HEK293 (cell line): Measurements from ENCODE around the gene TRIM40.

ENCODE experiments used
- GLI2 ChIP-seq: fragments of 450-650 bp; formaldehyde crosslinking; IDR thresholded peaks from 2 replicates; pipeline ENCODE4; 2017; ENCODE audit warnings: missing biosample characterization, missing genetic modification characterization, low read depth, borderline replicate concordance
- KLF9 ChIP-seq: fragments of 450-650 bp; formaldehyde crosslinking; IDR thresholded peaks from 2 replicates; pipeline ENCODE4 v1.5.1; 2016; ENCODE audit warnings: missing biosample characterization, missing genetic modification characterization, low read depth
- MEIS1 ChIP-seq: sonication (generic); formaldehyde crosslinking; IDR thresholded peaks from 2 replicates; pipeline ENCODE4 v1.8.1; 2022; ENCODE audit warnings: missing genetic modification reagents, mild to moderate bottlenecking, borderline replicate concordance
- SP3 ChIP-seq: fragments of 450-650 bp; formaldehyde crosslinking; IDR thresholded peaks from 2 replicates; pipeline ENCODE4 v1.5.1; 2016; ENCODE audit warnings: missing biosample characterization, missing genetic modification characterization
- TRIM28 ChIP-seq: IDR thresholded peaks from 2 replicates; pipeline ENCODE4 v1.6.1; 2011; ENCODE audit warnings: low read length, control low read depth, borderline replicate concordance
- ZBTB17 ChIP-seq: fragments of 450-650 bp; formaldehyde crosslinking; IDR thresholded peaks from 2 replicates; pipeline ENCODE4 v1.5.1; 2016; ENCODE audit warnings: missing biosample characterization, missing genetic modification characterization
- ZBTB8A ChIP-seq: fragments of 450-650 bp; formaldehyde crosslinking; IDR thresholded peaks from 2 replicates; pipeline ENCODE4 v1.5.1; 2016; ENCODE audit warnings: missing biosample characterization, missing genetic modification characterization
- ZEB2 ChIP-seq: fragments of 450-650 bp; formaldehyde crosslinking; IDR thresholded peaks from 2 replicates; pipeline ENCODE4 v1.5.1; 2016; ENCODE audit warnings: missing biosample characterization, missing genetic modification characterization
- ZFP69B ChIP-seq: fragments of 450-650 bp; formaldehyde crosslinking; IDR thresholded peaks from 2 replicates; pipeline ENCODE4 v1.5.1; 2016; ENCODE audit warnings: missing biosample characterization, missing genetic modification characterization
- ZNF140 ChIP-seq: fragments of 450-650 bp; formaldehyde crosslinking; IDR thresholded peaks from 2 replicates; pipeline ENCODE4 v1.5.1; 2016; ENCODE audit warnings: missing biosample characterization, missing genetic modification characterization
- ZNF2 ChIP-seq: fragments of 450-650 bp; formaldehyde crosslinking; IDR thresholded peaks from 2 replicates; pipeline ENCODE4 v1.5.1; 2016; ENCODE audit warnings: missing biosample characterization, missing genetic modification characterization
- ZNF274 ChIP-seq, 2 experiments: fragments of 200-500 bp in 1 of 2; fragments of 450-650 bp in 1 of 2; sonication (Bioruptor generic) in 1 of 2; formaldehyde crosslinking in 1 of 2; IDR thresholded peaks; 2 replicates each; pipeline versions ENCODE4 v1.5.1 to v1.6.1; 2014 to 2016; ENCODE audit warnings: borderline replicate concordance in 1 of 2, inconsistent platforms in 1 of 2, low read length in 1 of 2, missing biosample characterization in 1 of 2, missing genetic modification characterization in 1 of 2
- ZNF426 ChIP-seq: fragments of 450-650 bp; formaldehyde crosslinking; IDR thresholded peaks from 2 replicates; pipeline ENCODE4 v1.5.1; 2017; ENCODE audit warnings: missing biosample characterization, missing genetic modification characterization, mild to moderate bottlenecking, inconsistent platforms, moderate library complexity
- ZNF433 ChIP-seq: fragments of 450-650 bp; formaldehyde crosslinking; IDR thresholded peaks from 2 replicates; pipeline ENCODE4 v1.5.1; 2016; ENCODE audit warnings: missing biosample characterization, missing genetic modification characterization, low read depth
- ZNF514 ChIP-seq: fragments of 450-650 bp; formaldehyde crosslinking; IDR thresholded peaks from 2 replicates; pipeline ENCODE4 v1.5.1; 2016; ENCODE audit warnings: missing biosample characterization, missing genetic modification characterization
- ZNF529 ChIP-seq: fragments of 450-650 bp; formaldehyde crosslinking; IDR thresholded peaks from 2 replicates; pipeline ENCODE4 v1.5.1; 2017; ENCODE audit warnings: missing genetic modification characterization, missing biosample characterization; ENCODE audit not compliant: insufficient replicate concordance
- ZNF600 ChIP-seq: fragments of 450-650 bp; formaldehyde crosslinking; IDR thresholded peaks from 2 replicates; pipeline ENCODE4 v1.5.1; 2016; ENCODE audit warnings: missing biosample characterization, missing genetic modification characterization
- ZNF629 ChIP-seq: fragments of 450-650 bp; formaldehyde crosslinking; IDR thresholded peaks from 2 replicates; pipeline ENCODE4 v1.5.1; 2017; ENCODE audit warnings: missing biosample characterization, missing genetic modification characterization
- TF ChIP-seq, protein P1 (sequence below): fragments of 450-650 bp; formaldehyde crosslinking; IDR thresholded peaks from 2 replicates; pipeline ENCODE4 v1.5.1; 2016; ENCODE audit warnings: missing biosample characterization, missing genetic modification characterization, borderline replicate concordance
- TF ChIP-seq, protein P2 (sequence below): fragments of 450-650 bp; formaldehyde crosslinking; IDR thresholded peaks from 2 replicates; pipeline ENCODE4 v1.5.1; 2017; ENCODE audit warnings: missing biosample characterization, missing genetic modification characterization
- TF ChIP-seq, protein P3 (sequence below): fragments of 450-650 bp; formaldehyde crosslinking; IDR thresholded peaks from 2 replicates; pipeline ENCODE4 v1.5.1; 2016; ENCODE audit warnings: missing biosample characterization, missing genetic modification characterization
- TF ChIP-seq, protein P4 (sequence below): fragments of 450-650 bp; formaldehyde crosslinking; IDR thresholded peaks from 2 replicates; pipeline ENCODE4 v1.5.1; 2017; ENCODE audit warnings: missing biosample characterization, missing genetic modification characterization
- TF ChIP-seq, protein P5 (sequence below): fragments of 450-650 bp; formaldehyde crosslinking; IDR thresholded peaks from 2 replicates; pipeline ENCODE4 v1.5.1; 2016; ENCODE audit warnings: missing biosample characterization, missing genetic modification characterization, borderline replicate concordance

The TRIM40 gene

DNA sequence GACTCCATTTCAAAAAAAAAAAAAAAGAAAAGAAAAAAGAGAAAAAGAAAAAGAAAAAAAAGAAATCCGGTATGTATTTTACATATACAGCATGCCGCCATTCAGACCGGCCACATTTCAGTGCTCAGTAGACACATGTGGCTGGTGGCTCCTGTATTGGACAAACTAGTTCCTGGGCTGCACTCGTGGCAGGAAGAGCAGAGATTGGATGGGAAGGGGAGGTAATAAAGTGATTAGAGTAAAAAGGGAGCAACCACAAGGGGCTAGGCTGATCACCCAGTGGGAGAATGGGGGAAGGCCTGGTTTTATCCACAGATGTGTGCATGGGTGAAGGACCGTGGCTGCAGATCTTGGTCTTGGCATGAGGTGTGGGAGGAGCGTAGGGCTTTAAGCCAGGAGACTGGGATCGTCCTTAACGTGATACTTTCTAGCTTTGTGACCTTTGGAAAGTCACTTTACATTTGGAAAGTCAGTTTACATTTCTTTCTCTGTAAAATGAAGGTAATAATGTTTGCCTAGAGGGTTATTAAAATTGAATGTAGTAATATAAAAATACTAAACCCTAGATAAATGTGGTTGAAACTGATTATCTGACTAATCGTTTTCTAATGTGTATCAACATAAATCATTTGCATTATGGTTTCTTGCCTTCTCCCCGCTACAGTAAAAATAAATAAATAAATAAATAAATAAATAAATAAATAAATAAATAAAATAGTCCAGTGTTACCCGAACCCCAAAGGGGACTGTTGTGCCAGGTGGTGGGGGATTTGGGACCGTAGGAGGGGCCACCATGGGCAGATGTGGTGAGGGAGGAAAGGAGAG is 26.5 kb downstream of the TRIM40 start (continued):
- TF ChIP-seq, protein P1, sequence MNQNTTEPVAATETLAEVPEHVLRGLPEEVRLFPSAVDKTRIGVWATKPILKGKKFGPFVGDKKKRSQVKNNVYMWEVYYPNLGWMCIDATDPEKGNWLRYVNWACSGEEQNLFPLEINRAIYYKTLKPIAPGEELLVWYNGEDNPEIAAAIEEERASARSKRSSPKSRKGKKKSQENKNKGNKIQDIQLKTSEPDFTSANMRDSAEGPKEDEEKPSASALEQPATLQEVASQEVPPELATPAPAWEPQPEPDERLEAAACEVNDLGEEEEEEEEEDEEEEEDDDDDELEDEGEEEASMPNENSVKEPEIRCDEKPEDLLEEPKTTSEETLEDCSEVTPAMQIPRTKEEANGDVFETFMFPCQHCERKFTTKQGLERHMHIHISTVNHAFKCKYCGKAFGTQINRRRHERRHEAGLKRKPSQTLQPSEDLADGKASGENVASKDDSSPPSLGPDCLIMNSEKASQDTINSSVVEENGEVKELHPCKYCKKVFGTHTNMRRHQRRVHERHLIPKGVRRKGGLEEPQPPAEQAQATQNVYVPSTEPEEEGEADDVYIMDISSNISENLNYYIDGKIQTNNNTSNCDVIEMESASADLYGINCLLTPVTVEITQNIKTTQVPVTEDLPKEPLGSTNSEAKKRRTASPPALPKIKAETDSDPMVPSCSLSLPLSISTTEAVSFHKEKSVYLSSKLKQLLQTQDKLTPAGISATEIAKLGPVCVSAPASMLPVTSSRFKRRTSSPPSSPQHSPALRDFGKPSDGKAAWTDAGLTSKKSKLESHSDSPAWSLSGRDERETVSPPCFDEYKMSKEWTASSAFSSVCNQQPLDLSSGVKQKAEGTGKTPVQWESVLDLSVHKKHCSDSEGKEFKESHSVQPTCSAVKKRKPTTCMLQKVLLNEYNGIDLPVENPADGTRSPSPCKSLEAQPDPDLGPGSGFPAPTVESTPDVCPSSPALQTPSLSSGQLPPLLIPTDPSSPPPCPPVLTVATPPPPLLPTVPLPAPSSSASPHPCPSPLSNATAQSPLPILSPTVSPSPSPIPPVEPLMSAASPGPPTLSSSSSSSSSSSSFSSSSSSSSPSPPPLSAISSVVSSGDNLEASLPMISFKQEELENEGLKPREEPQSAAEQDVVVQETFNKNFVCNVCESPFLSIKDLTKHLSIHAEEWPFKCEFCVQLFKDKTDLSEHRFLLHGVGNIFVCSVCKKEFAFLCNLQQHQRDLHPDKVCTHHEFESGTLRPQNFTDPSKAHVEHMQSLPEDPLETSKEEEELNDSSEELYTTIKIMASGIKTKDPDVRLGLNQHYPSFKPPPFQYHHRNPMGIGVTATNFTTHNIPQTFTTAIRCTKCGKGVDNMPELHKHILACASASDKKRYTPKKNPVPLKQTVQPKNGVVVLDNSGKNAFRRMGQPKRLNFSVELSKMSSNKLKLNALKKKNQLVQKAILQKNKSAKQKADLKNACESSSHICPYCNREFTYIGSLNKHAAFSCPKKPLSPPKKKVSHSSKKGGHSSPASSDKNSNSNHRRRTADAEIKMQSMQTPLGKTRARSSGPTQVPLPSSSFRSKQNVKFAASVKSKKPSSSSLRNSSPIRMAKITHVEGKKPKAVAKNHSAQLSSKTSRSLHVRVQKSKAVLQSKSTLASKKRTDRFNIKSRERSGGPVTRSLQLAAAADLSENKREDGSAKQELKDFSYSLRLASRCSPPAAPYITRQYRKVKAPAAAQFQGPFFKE (tag by site-specific recombination), result no peak
- TF ChIP-seq, protein P2, sequence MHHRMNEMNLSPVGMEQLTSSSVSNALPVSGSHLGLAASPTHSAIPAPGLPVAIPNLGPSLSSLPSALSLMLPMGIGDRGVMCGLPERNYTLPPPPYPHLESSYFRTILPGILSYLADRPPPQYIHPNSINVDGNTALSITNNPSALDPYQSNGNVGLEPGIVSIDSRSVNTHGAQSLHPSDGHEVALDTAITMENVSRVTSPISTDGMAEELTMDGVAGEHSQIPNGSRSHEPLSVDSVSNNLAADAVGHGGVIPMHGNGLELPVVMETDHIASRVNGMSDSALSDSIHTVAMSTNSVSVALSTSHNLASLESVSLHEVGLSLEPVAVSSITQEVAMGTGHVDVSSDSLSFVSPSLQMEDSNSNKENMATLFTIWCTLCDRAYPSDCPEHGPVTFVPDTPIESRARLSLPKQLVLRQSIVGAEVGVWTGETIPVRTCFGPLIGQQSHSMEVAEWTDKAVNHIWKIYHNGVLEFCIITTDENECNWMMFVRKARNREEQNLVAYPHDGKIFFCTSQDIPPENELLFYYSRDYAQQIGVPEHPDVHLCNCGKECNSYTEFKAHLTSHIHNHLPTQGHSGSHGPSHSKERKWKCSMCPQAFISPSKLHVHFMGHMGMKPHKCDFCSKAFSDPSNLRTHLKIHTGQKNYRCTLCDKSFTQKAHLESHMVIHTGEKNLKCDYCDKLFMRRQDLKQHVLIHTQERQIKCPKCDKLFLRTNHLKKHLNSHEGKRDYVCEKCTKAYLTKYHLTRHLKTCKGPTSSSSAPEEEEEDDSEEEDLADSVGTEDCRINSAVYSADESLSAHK, result peak; percentile 54; the same call in 1 of the 2 replicates
- TF ChIP-seq, protein P3, sequence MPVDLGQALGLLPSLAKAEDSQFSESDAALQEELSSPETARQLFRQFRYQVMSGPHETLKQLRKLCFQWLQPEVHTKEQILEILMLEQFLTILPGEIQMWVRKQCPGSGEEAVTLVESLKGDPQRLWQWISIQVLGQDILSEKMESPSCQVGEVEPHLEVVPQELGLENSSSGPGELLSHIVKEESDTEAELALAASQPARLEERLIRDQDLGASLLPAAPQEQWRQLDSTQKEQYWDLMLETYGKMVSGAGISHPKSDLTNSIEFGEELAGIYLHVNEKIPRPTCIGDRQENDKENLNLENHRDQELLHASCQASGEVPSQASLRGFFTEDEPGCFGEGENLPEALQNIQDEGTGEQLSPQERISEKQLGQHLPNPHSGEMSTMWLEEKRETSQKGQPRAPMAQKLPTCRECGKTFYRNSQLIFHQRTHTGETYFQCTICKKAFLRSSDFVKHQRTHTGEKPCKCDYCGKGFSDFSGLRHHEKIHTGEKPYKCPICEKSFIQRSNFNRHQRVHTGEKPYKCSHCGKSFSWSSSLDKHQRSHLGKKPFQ (tag by site-specific recombination), result no peak
- TF ChIP-seq ZNF629 (tag by site-specific recombination), result peak; percentile 89
- TF ChIP-seq, protein P4, sequence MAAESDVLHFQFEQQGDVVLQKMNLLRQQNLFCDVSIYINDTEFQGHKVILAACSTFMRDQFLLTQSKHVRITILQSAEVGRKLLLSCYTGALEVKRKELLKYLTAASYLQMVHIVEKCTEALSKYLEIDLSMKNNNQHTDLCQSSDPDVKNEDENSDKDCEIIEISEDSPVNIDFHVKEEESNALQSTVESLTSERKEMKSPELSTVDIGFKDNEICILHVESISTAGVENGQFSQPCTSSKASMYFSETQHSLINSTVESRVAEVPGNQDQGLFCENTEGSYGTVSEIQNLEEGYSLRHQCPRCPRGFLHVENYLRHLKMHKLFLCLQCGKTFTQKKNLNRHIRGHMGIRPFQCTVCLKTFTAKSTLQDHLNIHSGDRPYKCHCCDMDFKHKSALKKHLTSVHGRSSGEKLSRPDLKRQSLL, result no peak
- TF ChIP-seq ZNF433, result peak; percentile 99
- TF ChIP-seq KLF9, result no peak
- TF ChIP-seq GLI2 (tag by site-specific recombination), result peak; percentile 78; the same call in 1 of the 2 replicates
- TF ChIP-seq, protein P5, sequence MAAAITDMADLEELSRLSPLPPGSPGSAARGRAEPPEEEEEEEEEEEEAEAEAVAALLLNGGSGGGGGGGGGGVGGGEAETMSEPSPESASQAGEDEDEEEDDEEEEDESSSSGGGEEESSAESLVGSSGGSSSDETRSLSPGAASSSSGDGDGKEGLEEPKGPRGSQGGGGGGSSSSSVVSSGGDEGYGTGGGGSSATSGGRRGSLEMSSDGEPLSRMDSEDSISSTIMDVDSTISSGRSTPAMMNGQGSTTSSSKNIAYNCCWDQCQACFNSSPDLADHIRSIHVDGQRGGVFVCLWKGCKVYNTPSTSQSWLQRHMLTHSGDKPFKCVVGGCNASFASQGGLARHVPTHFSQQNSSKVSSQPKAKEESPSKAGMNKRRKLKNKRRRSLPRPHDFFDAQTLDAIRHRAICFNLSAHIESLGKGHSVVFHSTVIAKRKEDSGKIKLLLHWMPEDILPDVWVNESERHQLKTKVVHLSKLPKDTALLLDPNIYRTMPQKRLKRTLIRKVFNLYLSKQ, result peak; percentile 97; the same call in 1 of the 2 replicates
- TF ChIP-seq ZBTB8A (tag by site-specific recombination), result peak; percentile 92
- TF ChIP-seq ZFP69B (tag by site-specific recombination), result no peak
- TF ChIP-seq ZNF600 (tag by site-specific recombination), result no peak
- TF ChIP-seq ZEB2 (tag by site-specific recombination), result no peak
- TF ChIP-seq ZNF274 (IDR thresholded peaks at IDR 0.05; ENCODE audit: low read length), result no peak
- no peak for TF ChIP-seq ZNF274 (tag by site-specific recombination; IDR thresholded peaks at IDR 0.05; ENCODE audit: borderline replicate concordance)
- no peak for TF ChIP-seq MEIS1 (CRISPR knock-in tag)
- peak; percentile 98 for TF ChIP-seq ZNF140
- no peak for TF ChIP-seq ZBTB17 (tag by site-specific recombination)
- no peak for TF ChIP-seq TRIM28
- TF ChIP-seq ZNF529 (tag by site-specific recombination), result peak; percentile 87
- TF ChIP-seq ZNF514 (tag by site-specific recombination), result peak; percentile 83; the same call in 1 of the 2 replicates
- peak; percentile 100 for TF ChIP-seq ZNF426 (tag by site-specific recombination)
- no peak for TF ChIP-seq ZNF2
- TF ChIP-seq SP3 (tag by site-specific recombination), result peak; percentile 64; the same call in 1 of the 2 replicates
